ENCODE data around the gene ZNF714.

ZNF714 gene

GRCh38 chr19:21082011-21082975 lies at the start of gene ZNF714:
Gene ZNF714, plus strand, starts transcription at chr19:21082203. Its CDS starts 16,066 bp downstream, at chr19:21098269.
- in situ Hi-C loops (cut with MboI; ENCODE audit: low sequenced_read_pairs): no loop called here

- in situ Hi-C loops (cut with MboI; ENCODE audit: low sequenced_read_pairs): no loop called here
These were observed 37.0 kb upstream of the ZNF714 start for GRCh38 chr19:21045028-21045427.

DNA sequence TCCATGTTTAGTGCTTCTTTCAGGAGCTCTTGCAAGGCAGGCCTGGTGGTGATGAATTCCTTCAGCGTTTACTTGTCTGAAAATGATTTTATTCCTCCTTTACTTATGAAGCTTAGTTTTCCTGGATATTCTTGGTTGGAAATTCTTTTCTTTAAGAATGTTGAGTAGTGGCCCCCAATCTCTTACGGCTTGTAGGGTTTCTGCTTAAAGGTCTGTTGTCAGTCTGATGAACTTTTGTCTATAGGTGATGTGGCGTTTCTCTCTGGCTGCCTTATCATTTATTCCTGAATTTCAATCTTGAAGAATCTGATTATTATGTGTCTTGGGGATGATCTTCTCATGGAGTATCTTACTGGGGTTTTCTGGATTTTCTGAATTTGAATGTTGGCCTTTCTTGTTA lies 35.5 kb upstream of the ZNF714 start:
- in situ Hi-C loops (cut with MboI; ENCODE audit: low sequenced_read_pairs): no loop called here

- in situ Hi-C loops (cut with MboI; ENCODE audit: low sequenced_read_pairs): no loop called here
These were observed 34.3 kb upstream of the ZNF714 start for GRCh38 chr19:21047716-21048115.

- in situ Hi-C loops (cut with MboI; ENCODE audit: low sequenced_read_pairs): no loop called here
These were observed 29.1 kb upstream of the ZNF714 start for GRCh38 chr19:21052902-21053301.

DNA sequence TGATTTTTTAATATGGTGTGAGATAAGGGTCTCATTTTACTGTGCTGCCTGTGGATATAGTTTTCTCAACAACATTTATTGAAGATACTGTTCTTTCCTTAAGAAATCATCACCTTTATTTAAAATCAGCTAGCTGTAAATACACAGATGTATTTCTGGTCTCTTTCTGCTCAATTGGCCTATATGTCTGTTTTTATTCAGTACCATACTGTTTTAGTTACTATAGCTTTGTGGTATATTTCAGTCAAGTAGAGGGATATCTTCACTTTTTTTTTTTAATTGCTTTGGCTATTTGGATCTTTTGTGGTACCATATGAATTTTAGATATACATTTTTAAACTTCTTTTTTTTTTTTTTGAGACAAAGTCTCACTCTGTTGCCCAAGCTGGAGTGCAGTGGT lies 16.7 kb upstream of the ZNF714 start:
- in situ Hi-C loops (cut with MboI; ENCODE audit: low sequenced_read_pairs): no loop called here

GRCh38 chr19:21084343-21084742 lies 2.3 kb downstream of the ZNF714 start:
- in situ Hi-C loops (cut with MboI; ENCODE audit: low sequenced_read_pairs): no loop called here

DNA sequence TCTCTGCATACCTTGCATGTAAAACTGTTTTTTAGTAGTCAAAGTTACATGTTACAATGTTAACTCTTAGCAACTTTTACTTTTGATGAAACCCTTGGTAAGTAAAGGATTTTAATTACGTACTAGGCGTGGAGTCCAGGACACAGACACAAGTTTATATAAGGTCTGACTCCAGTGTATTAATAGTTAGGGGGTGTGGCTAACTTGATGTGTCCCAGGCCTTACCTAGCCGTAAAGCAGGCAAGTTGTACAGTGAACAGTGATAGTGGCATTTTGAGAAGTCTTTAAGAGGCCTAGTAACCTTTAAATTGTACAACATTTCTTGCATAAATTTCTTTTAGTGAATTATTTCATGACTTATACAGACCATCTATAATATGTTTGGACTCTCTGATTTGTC lies 5.9 kb downstream of the ZNF714 start:
- in situ Hi-C loops (cut with MboI; ENCODE audit: low sequenced_read_pairs): no loop called here

- in situ Hi-C loops (cut with MboI; ENCODE audit: low sequenced_read_pairs): no loop called here
These were observed 10.1 kb downstream of the ZNF714 start for GRCh38 chr19:21092109-21092508.

DNA sequence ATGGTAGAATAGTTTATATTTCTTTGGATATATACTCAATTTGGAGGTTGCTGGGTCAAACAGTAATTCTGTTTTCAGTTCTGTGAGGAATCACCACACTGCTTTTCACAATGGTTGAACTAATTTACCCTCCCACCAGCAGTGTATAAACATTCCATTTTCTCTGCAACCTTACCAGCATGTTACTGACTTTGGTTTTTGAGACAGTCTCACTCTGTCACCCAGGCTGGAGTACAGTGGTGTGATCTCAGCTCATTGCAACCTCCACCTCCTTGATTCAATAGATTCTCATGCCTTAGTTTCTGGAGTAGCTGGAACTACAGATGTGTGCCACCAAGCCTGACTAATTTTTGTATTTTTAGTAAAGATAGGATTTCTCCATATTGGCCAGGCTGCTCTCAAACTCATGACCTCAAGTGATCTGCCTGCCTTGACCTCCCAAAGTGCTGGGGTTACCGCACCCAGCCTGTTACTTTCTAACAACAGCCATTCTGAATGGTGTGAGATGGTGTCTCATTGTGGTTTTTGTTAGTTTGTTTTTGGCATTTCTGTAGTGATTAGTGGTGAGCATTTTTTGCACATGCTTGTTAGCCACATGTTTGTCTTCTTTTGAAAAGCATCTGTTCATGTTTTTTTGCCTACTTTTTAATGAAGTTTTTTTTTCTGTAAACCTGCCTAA lies 12.5 kb downstream of the ZNF714 start:
- in situ Hi-C loops (cut with MboI; ENCODE audit: low sequenced_read_pairs): no loop called here

DNA sequence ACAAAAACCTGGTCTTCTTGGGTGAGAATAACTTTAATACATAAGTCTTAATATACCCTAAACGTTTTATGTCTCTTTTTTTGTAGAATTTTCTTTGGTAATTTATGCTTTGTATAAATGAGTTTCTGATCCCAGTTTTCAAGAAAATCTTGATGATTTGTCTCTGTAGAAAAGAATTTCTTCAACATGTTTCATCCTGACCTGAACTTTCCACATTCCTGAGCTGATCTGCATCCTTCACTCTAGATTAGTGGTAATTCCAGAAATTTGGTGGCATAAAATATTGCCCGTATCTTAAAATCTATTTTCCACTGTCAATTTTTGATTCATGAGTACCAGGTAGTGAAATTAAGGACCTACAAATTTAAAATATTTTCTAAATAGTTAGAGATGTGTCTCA lies 16.3 kb downstream of the ZNF714 start:
- in situ Hi-C loops (cut with MboI; ENCODE audit: low sequenced_read_pairs): no loop called here

DNA sequence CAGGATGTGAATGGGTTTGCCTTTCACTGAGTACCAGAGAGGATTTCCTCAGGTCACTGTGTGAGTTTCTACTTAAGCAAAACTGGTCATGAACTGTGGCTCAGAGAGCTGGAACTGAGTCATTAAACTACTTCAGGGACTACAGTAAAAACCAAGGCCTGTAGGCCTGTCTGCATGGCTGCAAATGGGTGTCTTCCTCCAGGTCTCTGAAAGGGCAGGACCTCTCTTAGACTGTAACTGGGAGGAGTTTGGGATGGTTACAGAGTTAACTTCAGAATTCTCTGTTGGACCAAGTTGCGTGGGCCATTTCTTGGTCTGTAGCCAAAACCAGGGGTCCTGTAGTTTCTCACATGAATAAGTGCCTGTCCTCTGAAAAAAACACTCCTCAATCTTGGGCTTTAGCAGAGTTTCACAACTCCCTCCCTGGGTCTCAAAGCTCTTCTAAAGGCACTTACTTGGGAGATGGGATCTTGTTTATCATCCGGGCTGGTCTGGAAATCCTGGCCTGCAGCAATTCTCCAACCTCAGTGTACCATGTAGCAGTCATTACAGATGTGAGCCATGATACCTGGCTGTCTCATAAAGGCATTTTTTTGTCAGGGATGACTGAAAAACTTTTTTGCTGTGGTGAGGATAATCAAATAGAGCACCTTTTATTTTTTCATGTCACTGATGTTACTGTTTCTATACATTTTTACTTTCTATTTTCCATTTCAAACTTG lies 19.7 kb downstream of the ZNF714 start:
- in situ Hi-C loops (cut with MboI; ENCODE audit: low sequenced_read_pairs): no loop called here

- in situ Hi-C loops (cut with MboI; ENCODE audit: low sequenced_read_pairs): no loop called here
These were observed 27.1 kb downstream of the ZNF714 start for GRCh38 chr19:21109116-21109515.

DNA sequence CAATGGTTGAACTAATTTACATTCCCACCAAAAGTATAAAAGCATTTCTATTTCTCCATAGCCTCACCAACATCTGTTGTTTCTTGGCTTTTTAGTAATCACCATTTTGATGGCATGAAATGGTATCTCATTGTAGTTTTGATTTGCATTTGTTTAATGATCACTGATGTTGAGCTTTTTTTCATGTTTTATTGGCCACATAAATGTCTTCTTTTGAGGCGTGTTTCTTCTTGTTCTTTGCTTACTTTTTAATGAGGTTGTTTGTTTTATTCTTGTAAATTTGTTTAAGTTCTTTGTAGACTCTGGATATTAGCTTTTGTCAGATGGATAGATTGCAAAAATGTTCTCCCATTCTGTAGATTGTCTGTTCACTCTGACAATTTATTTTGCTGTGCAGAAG lies 28.2 kb downstream of the ZNF714 start:
- in situ Hi-C loops (cut with MboI; ENCODE audit: low sequenced_read_pairs): no loop called here

GRCh38 chr19:21115430-21115829 lies 33.4 kb downstream of the ZNF714 start:
- in situ Hi-C loops (cut with MboI; ENCODE audit: low sequenced_read_pairs): no loop called here

DNA sequence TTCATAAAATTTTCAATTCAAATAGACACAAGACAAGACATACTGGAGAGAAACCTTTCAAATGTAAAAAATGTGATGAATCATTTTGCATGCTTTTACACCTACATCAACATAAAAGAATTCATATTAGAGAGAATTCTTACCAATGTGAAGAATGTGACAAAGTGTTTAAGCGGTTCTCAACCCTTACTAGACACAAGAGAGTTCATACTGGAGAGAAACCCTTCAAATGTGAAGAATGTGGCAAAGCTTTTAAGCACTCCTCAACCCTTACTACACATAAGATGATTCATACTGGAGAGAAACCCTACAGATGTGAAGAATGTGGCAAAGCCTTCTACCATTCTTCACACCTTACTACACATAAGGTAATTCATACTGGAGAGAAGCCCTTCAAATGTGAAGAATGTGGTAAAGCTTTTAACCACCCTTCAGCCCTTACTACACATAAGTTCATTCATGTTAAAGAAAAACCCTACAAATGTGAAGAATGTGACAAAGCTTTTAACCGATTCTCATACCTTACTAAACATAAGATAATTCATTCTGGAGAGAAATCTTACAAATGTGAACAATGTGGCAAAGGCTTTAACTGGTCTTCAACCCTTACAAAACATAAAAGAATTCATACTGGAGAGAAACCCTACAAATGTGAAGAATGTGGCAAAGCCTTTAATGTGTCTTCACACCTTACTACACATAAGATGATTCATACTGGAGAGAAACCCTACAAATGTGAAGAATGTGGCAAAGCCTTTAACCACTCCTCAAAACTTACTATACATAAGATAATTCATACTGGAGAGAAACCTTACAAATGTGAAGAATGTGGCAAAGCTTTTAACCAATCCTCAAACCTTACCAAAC lies 35.3 kb downstream of the ZNF714 start:
- in situ Hi-C loops (cut with MboI; ENCODE audit: low sequenced_read_pairs): no loop called here

GRCh38 chr19:21126078-21126477 lies 44.1 kb downstream of the ZNF714 start:
- in situ Hi-C loops (cut with MboI; ENCODE audit: low sequenced_read_pairs): no loop called here

- in situ Hi-C loops (cut with MboI; ENCODE audit: low sequenced_read_pairs): no loop called here
These were observed 45.0 kb downstream of the ZNF714 start for GRCh38 chr19:21127001-21127400.

DNA sequence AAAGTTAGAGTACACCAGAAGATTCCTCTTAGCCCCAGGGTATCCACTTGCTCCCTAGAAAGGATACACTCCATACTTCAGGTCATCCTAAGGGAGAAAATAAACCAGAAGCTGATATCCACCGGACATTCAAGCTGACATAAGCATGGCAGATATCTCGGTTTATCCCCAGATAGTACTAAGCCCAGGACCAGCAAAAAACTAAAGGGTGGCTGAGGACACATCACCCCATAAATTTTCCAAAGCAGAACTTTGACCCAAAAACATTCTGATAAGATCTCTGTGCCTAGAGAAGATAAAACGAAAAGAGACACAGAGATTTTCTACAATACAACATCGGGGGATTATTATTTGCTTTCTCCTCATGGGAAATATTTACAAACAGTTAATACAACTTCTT lies 45.9 kb downstream of the ZNF714 start:
- in situ Hi-C loops (cut with MboI; ENCODE audit: low sequenced_read_pairs): no loop called here

DNA sequence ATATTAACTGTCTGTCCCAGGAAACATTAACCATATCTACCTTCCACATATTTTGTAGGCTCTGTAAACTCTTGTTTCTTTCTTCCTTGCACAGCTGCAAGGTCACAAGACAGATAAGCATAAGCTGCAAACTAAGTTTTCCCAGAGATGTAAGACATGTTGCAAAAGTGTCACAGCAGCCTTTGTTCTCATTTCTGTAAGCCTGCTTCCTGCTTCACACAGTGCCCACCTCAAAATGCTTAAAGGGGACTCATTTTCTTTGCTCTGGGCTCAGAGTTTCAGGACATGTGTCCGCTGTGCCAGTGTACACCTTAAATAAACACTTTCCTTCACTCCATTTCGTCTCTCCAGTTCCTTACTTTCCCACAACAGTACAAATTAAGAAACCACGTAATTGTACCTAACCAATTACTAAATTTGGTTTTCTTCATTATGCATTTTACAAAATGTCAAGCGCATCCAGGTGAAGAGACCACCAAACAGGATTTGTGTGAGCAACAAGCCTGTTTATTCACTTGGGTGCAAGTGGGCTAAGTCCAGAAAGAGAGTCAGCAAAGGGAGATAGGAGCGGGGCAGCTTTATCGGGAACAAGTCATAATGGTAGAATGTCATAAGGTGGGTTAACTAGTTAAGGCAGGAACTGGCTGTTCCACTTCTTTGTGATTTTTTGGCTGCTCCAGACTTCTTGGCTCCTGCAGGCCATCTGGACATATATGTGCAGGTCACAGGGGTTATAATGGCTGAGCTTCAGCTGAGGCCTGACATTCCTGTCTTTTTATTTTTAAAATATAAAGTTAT lies 47.1 kb downstream of the ZNF714 start:
- in situ Hi-C loops (cut with MboI; ENCODE audit: low sequenced_read_pairs): no loop called here
